ENCODE data around the gene SEPTIN12. TPM values are rescaled to one million over a fixed set of nuclear protein-coding genes. Genes with fewer than 3 reads are reported as not detected.
A peak's percentile ranks its signal among the peaks of the same experiment; 100 is the strongest.

SEPTIN12 gene
- total and polyA plus RNA-seq, 2 donors (not counting 1 experiment from before 2014, with no cell fraction given) = 0.07 TPM; not detected in 1

DNA sequence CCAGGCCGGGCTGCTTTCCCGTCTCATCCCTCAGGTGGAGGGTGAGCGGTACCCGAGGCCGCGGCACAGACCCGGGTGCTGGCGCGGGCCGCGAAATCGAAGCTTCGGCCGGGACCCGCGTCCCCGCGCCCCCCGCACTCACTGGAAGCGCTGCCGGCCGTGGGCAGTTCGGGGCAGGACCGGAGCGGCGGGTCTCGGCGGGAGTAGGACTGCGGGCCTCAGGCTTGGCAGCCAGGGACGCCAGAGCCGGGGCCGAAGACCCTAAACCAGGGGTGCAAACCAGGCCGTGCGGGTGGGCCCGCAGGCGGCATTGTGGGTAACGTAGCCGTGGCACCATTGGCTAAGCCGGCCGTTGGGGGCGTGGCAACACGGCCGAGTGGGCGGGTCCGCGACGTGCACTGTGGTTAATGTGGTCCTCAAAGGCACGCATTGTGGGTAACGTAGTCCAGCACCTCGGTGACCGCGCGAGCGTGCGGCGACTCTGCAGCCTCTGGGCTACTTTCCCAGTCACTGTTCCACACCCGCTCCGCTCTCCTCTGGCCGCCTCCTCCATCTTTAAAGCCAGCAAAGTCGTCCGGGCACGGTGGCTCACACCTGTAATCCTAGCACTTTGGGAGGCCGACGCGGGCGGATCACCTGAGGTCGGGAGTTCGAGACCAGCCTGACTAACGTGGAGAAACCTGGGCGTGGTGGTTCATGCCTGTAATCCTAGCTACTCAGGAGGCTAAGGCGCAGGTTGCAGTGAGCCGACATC, 21.1 kb downstream of the SEPTIN12 start, which contains the start of gene ZNF500:
Gene ZNF500 (minus strand): TSS at position 288 of the 754 bp plus-strand sequence. CDS start 1,184 bp downstream, outside the sequence.
- Histone ChIP-seq H3K9me3 (ENCODE audit: control extremely low read depth in 1 of 3, control insufficient read depth in 2 of 3, insufficient read depth in 1 of 3, low read length in 2 of 3) (no peaks in the 10 kb centered on the region), H3K4me3 (ENCODE audit: control extremely low read depth in 1 of 5, extremely low read depth in 1 of 5, insufficient read depth in 1 of 5, low read depth in 2 of 5, low read length in 4 of 5) (peak within 1 kb of the TSS; percentile 69 to 94 (median 87)), H3K79me2 (ENCODE audit: control insufficient read depth, insufficient read depth, low read length) (peaks cover 27% of the 10 kb centered on the region), H2AFZ (ENCODE audit: insufficient read depth, low read depth, low read length, poor library complexity, severe bottlenecking) (peak within 1 kb of the TSS; percentile 99), H3K27ac (ENCODE audit: low read length in 2 of 2) (peak within 1 kb of the TSS in 1 of 2 donors; percentile 80), H3K4me2 (replicated peaks; ENCODE audit: low read depth, low read length, poor library complexity, severe bottlenecking) (peak within 1 kb of the TSS; percentile 91), H3K9ac (ENCODE audit: low read length) (peak within 1 kb of the TSS; percentile 96), H3K36me3 (replicated peaks in 1 of 2; ENCODE audit: control extremely low read depth in 1 of 2, control insufficient read depth in 1 of 2, extremely low read depth in 1 of 2, insufficient read depth in 2 of 2, low read length in 1 of 2) (peaks cover 0 to 17% of the 10 kb centered on the region in 2 experiments), H3K4me1 (ENCODE audit: control insufficient read depth in 2 of 2, insufficient read depth in 2 of 2, low read length in 2 of 2) (peaks cover 15 to 33% of the 10 kb centered on the region in 2 donors), H3K27me3 (replicated peaks in 1 of 4; ENCODE audit: control extremely low read depth in 1 of 4, control insufficient read depth in 3 of 4, insufficient read depth in 4 of 4, low read length in 3 of 4) (no peaks in the 10 kb centered on the region), H4K20me1 (ENCODE audit: control insufficient read depth, insufficient read depth, low read length, poor library complexity, severe bottlenecking) (no peaks in the 10 kb centered on the region)
- ATAC-seq (ENCODE audit: low read depth) (peak; percentile 91), DNase-seq (peak; percentile 95)
- Mint-ChIP-seq H3K9me3 (ENCODE audit: insufficient read depth) (no peaks in the 10 kb centered on the region), H3K4me3 (peak within 1 kb of the TSS; percentile 98), H3K27ac (peak within 1 kb of the TSS; percentile 95), H3K27me3 (no peaks in the 10 kb centered on the region), H3K4me1 (peaks cover 31% of the 10 kb centered on the region)
- intact Hi-C loops (cut with micrococcal nuclease) = loop anchor here (1.0 kb wide), 5 partner anchors 33 to 151 kb away; partner anchors contain the start of genes ANKS3, DNAAF8, GLYR1 and MGRN1
- CTCF ChIA-PET = interaction anchor here (1.6 kb wide), 1 partner anchor 33 kb away, joined by 4 read pairs; the partner anchor contains the start of genes ANKS3 and DNAAF8
- POLR2A ChIA-PET = interaction anchor here (0.7 to 2.6 kb wide), 3 partner anchors 33 to 90 kb away, joined by 3 to 14 read pairs (median 4); partner anchors contain the start of genes ANKS3 and DNAAF8
- WGBS (ENCODE audit: insufficient coverage) = 1% methylated on average over 70 of the region's 72 CpGs
- TF ChIP-seq, protein P1, sequence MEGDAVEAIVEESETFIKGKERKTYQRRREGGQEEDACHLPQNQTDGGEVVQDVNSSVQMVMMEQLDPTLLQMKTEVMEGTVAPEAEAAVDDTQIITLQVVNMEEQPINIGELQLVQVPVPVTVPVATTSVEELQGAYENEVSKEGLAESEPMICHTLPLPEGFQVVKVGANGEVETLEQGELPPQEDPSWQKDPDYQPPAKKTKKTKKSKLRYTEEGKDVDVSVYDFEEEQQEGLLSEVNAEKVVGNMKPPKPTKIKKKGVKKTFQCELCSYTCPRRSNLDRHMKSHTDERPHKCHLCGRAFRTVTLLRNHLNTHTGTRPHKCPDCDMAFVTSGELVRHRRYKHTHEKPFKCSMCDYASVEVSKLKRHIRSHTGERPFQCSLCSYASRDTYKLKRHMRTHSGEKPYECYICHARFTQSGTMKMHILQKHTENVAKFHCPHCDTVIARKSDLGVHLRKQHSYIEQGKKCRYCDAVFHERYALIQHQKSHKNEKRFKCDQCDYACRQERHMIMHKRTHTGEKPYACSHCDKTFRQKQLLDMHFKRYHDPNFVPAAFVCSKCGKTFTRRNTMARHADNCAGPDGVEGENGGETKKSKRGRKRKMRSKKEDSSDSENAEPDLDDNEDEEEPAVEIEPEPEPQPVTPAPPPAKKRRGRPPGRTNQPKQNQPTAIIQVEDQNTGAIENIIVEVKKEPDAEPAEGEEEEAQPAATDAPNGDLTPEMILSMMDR (IDR thresholded peaks at IDR 0.05) = no peak
- no peak for TF ChIP-seq EZH2 (IDR thresholded peaks at IDR 0.05; ENCODE audit: borderline replicate concordance, insufficient read depth, low read depth, low read length, poor library complexity, severe bottlenecking)

Data from B cell (primary cell).